CD4-positive, alpha-beta T cell treated with Interleukin-6 for 4 hours (primary cell): ENCODE results near the gene HNRNPUL1.
"Not testable (repeated sequence)": the region's sequence is repeated elsewhere in the genome, so short reads cannot be mapped to it uniquely, and the experiment has no call there.

ENCODE experiments used
- DNase-seq: peaks from one replicate; pipeline ENCODE4 v3.0.0-alpha.2; 2020; ENCODE audit warnings: mixed read lengths

HNRNPUL1 gene

GRCh38 chr19:41263850-41264580 is at the start of gene HNRNPUL1:
Gene HNRNPUL1, plus strand, starts transcription at chr19:41264372. Its CDS starts 132 bp downstream, at chr19:41264504.
- peak; percentile 98 for DNase-seq

- DNase-seq, result no peak
These were observed 46.4 kb upstream of the HNRNPUL1 start for GRCh38 chr19:41217741-41218140.

GRCh38 chr19:41218249-41218614 is 45.9 kb upstream of the HNRNPUL1 start:
- no peak for DNase-seq

- no peak for DNase-seq
These were observed 45.3 kb upstream of the HNRNPUL1 start, which contains the start of gene AXL for GRCh38 chr19:41218615-41219507. Gene AXL, plus strand, starts transcription at chr19:41219223. Its CDS starts 170 bp downstream, at chr19:41219393.

- no peak for DNase-seq
These were observed 44.1 kb upstream of the HNRNPUL1 start for GRCh38 chr19:41219924-41220567.

- DNase-seq, result no peak
These were observed 43.4 kb upstream of the HNRNPUL1 start for GRCh38 chr19:41220811-41221210.

- no peak for DNase-seq
These were observed 42.5 kb upstream of the HNRNPUL1 start for GRCh38 chr19:41221514-41222205.

GRCh38 chr19:41222240-41222639 is 41.9 kb upstream of the HNRNPUL1 start:
- no peak for DNase-seq

GRCh38 chr19:41223431-41224234 is 40.5 kb upstream of the HNRNPUL1 start:
- DNase-seq, result no peak

- DNase-seq, result no peak
These were observed 39.5 kb upstream of the HNRNPUL1 start for GRCh38 chr19:41224632-41225031.

GRCh38 chr19:41225238-41226052 is 38.7 kb upstream of the HNRNPUL1 start:
- peak; percentile 46 for DNase-seq

GRCh38 chr19:41226053-41226873 is 37.9 kb upstream of the HNRNPUL1 start:
- peak; percentile 58 for DNase-seq

- DNase-seq, result no peak
These were observed 37.2 kb upstream of the HNRNPUL1 start for GRCh38 chr19:41226874-41227390.

GRCh38 chr19:41228486-41228885 is 35.7 kb upstream of the HNRNPUL1 start:
- DNase-seq, result no peak

GRCh38 chr19:41229338-41229737 is 34.8 kb upstream of the HNRNPUL1 start:
- not testable (repeated sequence) for DNase-seq

- DNase-seq, result no peak
These were observed 33.9 kb upstream of the HNRNPUL1 start for GRCh38 chr19:41230067-41230857.

- DNase-seq, result no peak
These were observed 31.5 kb upstream of the HNRNPUL1 start for GRCh38 chr19:41232686-41233085.

GRCh38 chr19:41233748-41234240 is 30.4 kb upstream of the HNRNPUL1 start:
- DNase-seq, result no peak
